ENCODE data around the gene SH3RF3. TPM values are rescaled to one million over a fixed set of nuclear protein-coding genes. Genes with fewer than 3 reads are reported as not detected.

The SH3RF3 gene
- total and polyA plus RNA-seq, 3 experiments from 2014 or later: 0.24 to 0.31 (median 0.27) TPM

- POLR2A ChIA-PET: no interaction called here
- CTCF ChIA-PET: interaction anchor here (1.2 to 1.8 kb wide), 2 partner anchors 13 to 85 kb away, joined by 3 to 5 read pairs; partner anchors contain the start of gene SH3RF3
- peaks cover 59 to 67% (median 64%) of the 10 kb centered on the region in 3 donors for H3K4me1 Mint-ChIP-seq
Measured at GRCh38 chr2:109213646-109214433, 84.8 kb downstream of the SH3RF3 start.

DNA sequence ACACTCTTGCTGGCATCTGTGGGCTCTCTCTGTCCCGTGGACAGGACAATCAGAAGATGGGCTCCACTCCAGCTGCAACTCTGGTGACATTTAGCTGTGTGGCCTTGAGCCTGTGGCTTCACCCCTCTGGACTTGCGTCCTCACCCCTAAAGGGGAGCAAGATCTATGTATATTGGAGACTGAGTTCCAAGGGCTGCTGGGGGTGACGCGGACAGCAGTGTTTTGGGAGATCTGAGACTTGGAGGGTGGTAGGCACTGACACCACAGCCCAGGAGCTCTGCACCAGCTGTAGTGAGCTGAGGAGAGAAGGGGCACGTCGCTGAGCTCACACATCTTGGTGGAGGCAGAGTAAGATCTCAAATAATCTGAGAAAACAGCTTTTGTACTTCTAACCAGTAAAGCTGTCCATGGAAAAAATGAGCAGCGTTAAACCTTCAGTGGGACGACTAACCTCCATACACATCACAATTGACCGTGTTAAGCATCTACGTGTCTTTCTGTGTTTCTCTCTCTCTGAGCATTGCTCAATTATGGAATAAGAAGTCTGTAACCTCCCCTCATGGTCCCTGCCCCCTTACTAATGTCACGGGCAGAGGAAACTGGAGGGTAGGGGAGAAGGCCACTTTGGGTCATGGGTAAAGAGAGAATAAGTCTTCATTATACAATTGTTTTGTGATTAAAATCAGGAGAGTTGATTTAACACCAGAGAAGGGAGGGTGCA lies 85.8 kb downstream of the SH3RF3 start:
- peak overlapping the region in 6 of 7 donors; percentile 29 to 83 (median 64) for H3K4me3 Mint-ChIP-seq
- peaks cover 53% of the 10 kb centered on the region for H3K27me3 ChIP-seq (ENCODE audit: insufficient read depth, low read length, poor library complexity, severe bottlenecking)

More at GRCh38 chr2:109213646-109214433, 84.8 kb downstream of the SH3RF3 start:
- H3K36me3 Mint-ChIP-seq: no peaks in the 10 kb centered on the region
- peaks cover 60 to 93% of the 10 kb centered on the region in 2 donors for H3K27me3 Mint-ChIP-seq
- peak overlapping the region; percentile 23 to 94 (median 90) for H3K27ac Mint-ChIP-seq
- H3K36me3 ChIP-seq (ENCODE audit: insufficient read depth, low read length): no peaks in the 10 kb centered on the region
- peaks cover 62% of the 10 kb centered on the region for H3K4me1 ChIP-seq (ENCODE audit: insufficient read depth, low read length)
- peaks cover 51% of the 10 kb centered on the region for H3K27me3 ChIP-seq (ENCODE audit: insufficient read depth, low read length, poor library complexity, severe bottlenecking)
- no peak overlapping the region for H3K4me3 ChIP-seq (ENCODE audit: low read length)
- no peaks in the 10 kb centered on the region for H3K9me3 Mint-ChIP-seq
- H3K27ac ChIP-seq (ENCODE audit: low read depth, low read length): no peak overlapping the region
- peak overlapping the region; percentile 54 to 84 (median 73) for H3K4me3 Mint-ChIP-seq
- peak; percentile 31 to 87 (median 77) for DNase-seq
- no peaks in the 10 kb centered on the region for H3K9me3 ChIP-seq (ENCODE audit: low read length)

GRCh38 chr2:109215866-109216265 lies 86.9 kb downstream of the SH3RF3 start:
- POLR2A ChIA-PET: no interaction called here
- H3K27me3 Mint-ChIP-seq: peaks cover 59 to 96% of the 10 kb centered on the region in 2 donors
- H3K4me3 Mint-ChIP-seq: no peak overlapping the region
- no peak overlapping the region for H3K27ac ChIP-seq (ENCODE audit: low read depth, low read length)
- peaks cover 62% of the 10 kb centered on the region for H3K4me1 ChIP-seq (ENCODE audit: insufficient read depth, low read length)
- no peaks in the 10 kb centered on the region for H3K36me3 ChIP-seq (ENCODE audit: insufficient read depth, low read length)
- H3K27ac Mint-ChIP-seq: no peak overlapping the region
- DNase-seq: no peak
- H3K27me3 ChIP-seq (ENCODE audit: insufficient read depth, low read length, poor library complexity, severe bottlenecking): peaks cover 53% of the 10 kb centered on the region
- H3K9me3 ChIP-seq (ENCODE audit: low read length): no peaks in the 10 kb centered on the region
- H3K4me3 ChIP-seq (ENCODE audit: low read length): no peak overlapping the region
- no peaks in the 10 kb centered on the region for H3K36me3 Mint-ChIP-seq
- peaks cover 59 to 69% (median 66%) of the 10 kb centered on the region in 3 donors for H3K4me1 Mint-ChIP-seq
- H3K9me3 Mint-ChIP-seq: no peaks in the 10 kb centered on the region
- CTCF ChIA-PET: interaction anchor here (1.0 to 1.1 kb wide), 2 partner anchors 9 to 11 kb away, joined by 3 read pairs; no protein-coding TSS in a partner anchor

More for the DNA sequence above, 85.8 kb downstream of the SH3RF3 start:
- no peak overlapping the region for H3K27ac ChIP-seq (ENCODE audit: low read depth, low read length)
- H3K9me3 Mint-ChIP-seq: no peaks in the 10 kb centered on the region
- DNase-seq: no peak
- peaks cover 67 to 95% of the 10 kb centered on the region in 2 donors for H3K27me3 Mint-ChIP-seq
- no peaks in the 10 kb centered on the region for H3K9me3 ChIP-seq (ENCODE audit: low read length)
- CTCF ChIA-PET: interaction anchor here (1.1 to 1.8 kb wide), 3 partner anchors 12 to 86 kb away, joined by 3 to 5 read pairs (median 3); partner anchors contain the start of gene SH3RF3
- H3K36me3 Mint-ChIP-seq: no peaks in the 10 kb centered on the region
- H3K27ac Mint-ChIP-seq: peak overlapping the region in 7 of 8 donors; percentile 47 to 94 (median 80)
- H3K4me3 ChIP-seq (ENCODE audit: low read length): no peak overlapping the region
- peaks cover 62% of the 10 kb centered on the region for H3K4me1 ChIP-seq (ENCODE audit: insufficient read depth, low read length)
- no peaks in the 10 kb centered on the region for H3K36me3 ChIP-seq (ENCODE audit: insufficient read depth, low read length)
- H3K4me1 Mint-ChIP-seq: peaks cover 60 to 69% (median 66%) of the 10 kb centered on the region in 3 donors
- POLR2A ChIA-PET: no interaction called here

- H3K4me1 ChIP-seq (ENCODE audit: insufficient read depth, low read length): peaks cover 62% of the 10 kb centered on the region
- Mint-ChIP-seq H3K4me1 (peaks cover 57 to 66% (median 64%) of the 10 kb centered on the region in 3 donors), H3K36me3 (no peaks in the 10 kb centered on the region), H3K27ac (no peak overlapping the region), H3K9me3 (no peaks in the 10 kb centered on the region), H3K4me3 (no peak overlapping the region), H3K27me3 (peaks cover 57 to 93% of the 10 kb centered on the region in 2 donors)
- CTCF ChIA-PET: interaction anchor here (1.0 to 1.1 kb wide), 2 partner anchors 10 kb away, joined by 3 read pairs; no protein-coding TSS in a partner anchor
- H3K36me3 ChIP-seq (ENCODE audit: insufficient read depth, low read length): no peaks in the 10 kb centered on the region
- DNase-seq: no peak
- POLR2A ChIA-PET: no interaction called here
- no peak overlapping the region for H3K27ac ChIP-seq (ENCODE audit: low read depth, low read length)
- H3K27me3 ChIP-seq (ENCODE audit: insufficient read depth, low read length, poor library complexity, severe bottlenecking): peaks cover 53% of the 10 kb centered on the region
- H3K9me3 ChIP-seq (ENCODE audit: low read length): no peaks in the 10 kb centered on the region
- no peak overlapping the region for H3K4me3 ChIP-seq (ENCODE audit: low read length)
Measured at GRCh38 chr2:109216332-109216731, 87.3 kb downstream of the SH3RF3 start.

DNA sequence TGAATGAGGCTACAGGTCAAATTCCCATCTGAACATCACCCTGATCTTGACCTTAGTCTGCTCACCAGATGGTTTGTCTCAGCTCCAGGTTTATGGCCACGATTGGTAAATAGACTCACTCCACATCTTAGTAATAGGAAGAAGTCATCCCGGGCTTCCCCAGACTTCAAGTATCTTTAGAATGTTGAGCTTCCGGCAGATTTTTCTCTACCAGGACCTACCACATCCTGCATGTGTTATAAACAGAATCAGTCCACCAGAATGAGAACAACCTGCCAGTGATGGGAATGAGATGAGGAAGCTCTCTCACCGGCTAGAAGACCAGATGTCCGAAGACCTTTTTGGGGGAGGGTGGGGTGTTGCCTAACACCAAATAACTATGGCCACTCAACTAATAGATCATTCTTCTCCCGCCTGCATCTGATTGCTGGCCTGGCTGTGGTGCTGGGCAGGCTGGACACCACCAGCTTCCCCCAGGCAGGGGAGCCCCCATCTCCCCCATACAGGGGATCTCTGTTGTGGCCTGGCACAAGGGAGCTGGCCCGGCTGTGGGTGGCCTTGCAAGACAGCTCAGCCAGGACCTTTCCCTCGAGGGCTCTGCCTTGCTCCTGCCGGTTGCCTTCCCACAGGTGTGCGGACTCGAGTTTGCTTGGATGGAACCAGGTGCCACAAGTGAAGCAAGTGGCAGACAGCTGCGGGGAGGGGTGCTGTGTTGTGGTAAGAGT lies 88.5 kb downstream of the SH3RF3 start:
- peak overlapping the region in 4 of 8 donors; percentile 6 to 48 (median 22) for H3K27ac Mint-ChIP-seq
- Histone ChIP-seq H3K4me3 (ENCODE audit: low read length) (peak overlapping the region; percentile 6), H3K36me3 (ENCODE audit: insufficient read depth, low read length) (no peaks in the 10 kb centered on the region), H3K4me1 (ENCODE audit: insufficient read depth, low read length) (peaks cover 62% of the 10 kb centered on the region), H3K9me3 (ENCODE audit: low read length) (no peaks in the 10 kb centered on the region), H3K27me3 (ENCODE audit: insufficient read depth, low read length, poor library complexity, severe bottlenecking) (peaks cover 53% of the 10 kb centered on the region), H3K27ac (ENCODE audit: low read depth, low read length) (no peak overlapping the region)
- peak in 1 of 5 donors; percentile 24 for DNase-seq
- H3K9me3 Mint-ChIP-seq: no peaks in the 10 kb centered on the region
- ChIA-PET CTCF (no interaction called here), POLR2A (no interaction called here)
- peaks cover 52 to 87% of the 10 kb centered on the region in 2 donors for H3K27me3 Mint-ChIP-seq
- H3K4me1 Mint-ChIP-seq: peaks cover 55 to 64% (median 61%) of the 10 kb centered on the region in 3 donors
- H3K36me3 Mint-ChIP-seq: no peaks in the 10 kb centered on the region
- peak overlapping the region in 6 of 7 donors; percentile 14 to 82 (median 44) for H3K4me3 Mint-ChIP-seq

- peaks cover 47 to 80% of the 10 kb centered on the region in 2 donors for H3K27me3 Mint-ChIP-seq
- ChIA-PET POLR2A (no interaction called here), CTCF (no interaction called here)
- Histone ChIP-seq H3K4me1 (ENCODE audit: insufficient read depth, low read length) (peaks cover 55% of the 10 kb centered on the region), H3K36me3 (ENCODE audit: insufficient read depth, low read length) (no peaks in the 10 kb centered on the region), H3K27ac (ENCODE audit: low read depth, low read length) (no peak overlapping the region), H3K4me3 (ENCODE audit: low read length) (peak overlapping the region; percentile 6), H3K9me3 (ENCODE audit: low read length) (no peaks in the 10 kb centered on the region), H3K27me3 (ENCODE audit: insufficient read depth, low read length, poor library complexity, severe bottlenecking) (peaks cover 48% of the 10 kb centered on the region)
- peaks cover 50 to 57% (median 54%) of the 10 kb centered on the region in 3 donors for H3K4me1 Mint-ChIP-seq
- H3K36me3 Mint-ChIP-seq: no peaks in the 10 kb centered on the region
- no peak for DNase-seq
- H3K9me3 Mint-ChIP-seq: no peaks in the 10 kb centered on the region
- H3K27ac Mint-ChIP-seq: peak overlapping the region in 2 of 8 donors; percentile 13 to 35
- H3K4me3 Mint-ChIP-seq: peak overlapping the region in 4 of 7 donors; percentile 33 to 60 (median 46)
Measured at GRCh38 chr2:109218087-109218791, 89.2 kb downstream of the SH3RF3 start.

- Histone ChIP-seq H3K27me3 (ENCODE audit: insufficient read depth, low read length, poor library complexity, severe bottlenecking) (peaks cover 43% of the 10 kb centered on the region), H3K36me3 (ENCODE audit: insufficient read depth, low read length) (no peaks in the 10 kb centered on the region), H3K4me3 (ENCODE audit: low read length) (no peak overlapping the region), H3K4me1 (ENCODE audit: insufficient read depth, low read length) (peaks cover 50% of the 10 kb centered on the region), H3K9me3 (ENCODE audit: low read length) (no peaks in the 10 kb centered on the region), H3K27ac (ENCODE audit: low read depth, low read length) (no peak overlapping the region)
- POLR2A ChIA-PET: no interaction called here
- peak overlapping the region in 2 of 8 donors; percentile 13 to 35 for H3K27ac Mint-ChIP-seq
- no peaks in the 10 kb centered on the region for H3K36me3 Mint-ChIP-seq
- H3K4me3 Mint-ChIP-seq: peak overlapping the region in 4 of 7 donors; percentile 10 to 56 (median 22)
- no peaks in the 10 kb centered on the region for H3K9me3 Mint-ChIP-seq
- peaks cover 45 to 52% (median 49%) of the 10 kb centered on the region in 3 donors for H3K4me1 Mint-ChIP-seq
- H3K27me3 Mint-ChIP-seq: peaks cover 42 to 75% of the 10 kb centered on the region in 2 donors
- CTCF ChIA-PET: no interaction called here
- DNase-seq: no peak
Measured at GRCh38 chr2:109218792-109219126, 89.8 kb downstream of the SH3RF3 start.

Data from CD8-positive, alpha-beta memory T cell (primary cell).